SH-SY5Y (cell line): ENCODE data around the gene CCDC116.

Experiments
- GATA2 ChIP-seq: IDR thresholded peaks from 2 replicates; pipeline ENCODE4 v1.6.1; 2011; ENCODE audit warnings: mild to moderate bottlenecking, low read depth, low read length
- GATA3 ChIP-seq: IDR thresholded peaks from 2 replicates; pipeline ENCODE4 v1.6.1; 2011; ENCODE audit warnings: low read depth, mild to moderate bottlenecking, low read length, moderate library complexity

DNA sequence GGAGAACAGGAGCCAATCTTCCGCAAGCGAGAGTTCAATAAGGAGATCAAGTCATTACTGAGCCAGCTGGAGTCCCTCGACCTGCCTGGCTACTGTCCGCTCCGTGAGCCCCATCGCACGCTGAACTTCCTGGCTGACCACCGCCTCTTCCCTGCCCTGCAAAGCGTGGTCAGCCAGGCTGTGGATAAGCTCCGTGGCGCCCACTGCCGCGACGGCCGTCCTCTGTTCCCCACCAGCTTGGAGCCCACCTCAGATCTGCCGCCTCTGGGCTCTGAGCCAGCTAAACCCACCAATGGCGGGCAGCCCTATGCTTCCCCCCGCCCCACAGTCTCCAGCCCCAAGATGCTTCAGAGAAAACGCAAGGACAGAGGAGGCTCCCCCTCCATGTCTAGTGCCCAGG is 2.3 kb downstream of the CCDC116 start:
- TF ChIP-seq GATA2, result no peak
- TF ChIP-seq GATA3, result no peak
